Astrocyte (in vitro differentiated cells and primary cell): Measurements from ENCODE around the gene UBR1.

Experiments
- CTCF ChIP-seq: IDR thresholded peaks from 2 replicates; pipeline ENCODE4 v1.5.1; 2011; ENCODE audit warnings: low read depth, mild to moderate bottlenecking, inconsistent platforms, low read length, moderate library complexity; ENCODE audit not compliant: insufficient read depth
- EZH2 ChIP-seq: IDR thresholded peaks from 2 replicates; pipeline ENCODE4 v1.6.1; 2012; ENCODE audit warnings: mild to moderate bottlenecking, low read length, inconsistent platforms; ENCODE audit not compliant: insufficient read depth

DNA sequence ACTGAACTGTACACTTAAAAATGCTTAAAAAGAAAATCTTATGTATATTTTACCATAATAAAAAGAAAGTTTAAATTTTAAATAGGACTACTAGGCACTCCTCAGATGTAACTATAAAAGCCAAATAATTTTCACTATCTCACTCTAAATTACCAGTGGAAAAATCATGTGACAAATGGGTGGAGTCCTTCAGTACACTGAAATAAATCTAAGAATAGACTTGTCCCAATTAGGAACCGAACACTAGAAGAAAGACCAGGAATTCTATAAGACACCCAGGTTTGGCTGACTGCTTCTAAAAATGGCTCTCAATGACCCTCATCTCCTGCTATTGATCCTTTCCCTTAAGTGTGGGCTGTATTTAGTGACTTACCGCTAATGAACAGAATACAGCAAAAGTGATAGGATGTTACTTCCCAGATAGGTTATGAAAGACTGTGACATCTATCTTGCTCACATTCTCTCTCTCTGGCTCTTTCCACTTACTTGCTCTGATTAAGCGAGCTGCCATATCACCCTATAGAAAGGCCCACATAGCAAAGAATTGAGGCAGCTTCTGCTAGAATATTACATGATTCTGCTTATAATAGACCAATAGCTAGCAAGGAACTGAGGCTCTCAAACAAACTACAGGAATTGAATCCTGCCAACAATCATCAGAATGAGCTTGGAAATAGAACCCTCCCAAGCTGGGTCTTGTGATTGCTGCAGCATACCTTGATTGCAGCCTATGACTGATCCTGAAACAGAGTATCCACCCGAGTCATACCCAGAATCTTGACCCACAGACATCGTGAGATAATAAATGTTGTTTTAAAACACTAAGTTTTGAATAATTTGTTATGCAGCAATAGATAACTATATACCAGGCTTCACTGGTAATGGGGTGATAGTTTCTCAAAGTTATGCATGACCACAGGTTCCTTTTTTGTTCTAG, 202.2 kb downstream of the UBR1 start:
- no peak for TF ChIP-seq CTCF
- no peak for TF ChIP-seq EZH2
